ENCODE results near the gene LRRTM1.

The LRRTM1 gene

DNA sequence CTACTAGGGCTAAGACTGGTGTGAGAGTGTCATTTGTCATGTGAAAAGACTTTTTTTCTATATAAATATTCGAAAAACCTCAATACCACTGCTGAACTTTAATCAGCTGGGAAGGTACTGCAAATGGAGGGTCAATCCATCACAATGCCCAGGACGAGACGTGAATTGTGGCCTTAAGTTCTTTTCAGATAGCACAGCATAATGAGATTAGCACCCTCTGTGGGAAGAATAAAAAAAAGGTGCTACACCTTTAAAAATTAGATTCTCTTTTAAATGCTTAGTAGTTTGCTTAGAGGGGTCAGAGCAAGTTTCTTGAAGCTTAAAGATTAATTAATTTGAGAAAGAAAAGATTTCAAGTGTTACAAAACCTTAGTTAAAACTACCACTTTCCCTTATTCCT is 5.6 kb downstream of the LRRTM1 start:
- TF ChIP-seq, protein P1, sequence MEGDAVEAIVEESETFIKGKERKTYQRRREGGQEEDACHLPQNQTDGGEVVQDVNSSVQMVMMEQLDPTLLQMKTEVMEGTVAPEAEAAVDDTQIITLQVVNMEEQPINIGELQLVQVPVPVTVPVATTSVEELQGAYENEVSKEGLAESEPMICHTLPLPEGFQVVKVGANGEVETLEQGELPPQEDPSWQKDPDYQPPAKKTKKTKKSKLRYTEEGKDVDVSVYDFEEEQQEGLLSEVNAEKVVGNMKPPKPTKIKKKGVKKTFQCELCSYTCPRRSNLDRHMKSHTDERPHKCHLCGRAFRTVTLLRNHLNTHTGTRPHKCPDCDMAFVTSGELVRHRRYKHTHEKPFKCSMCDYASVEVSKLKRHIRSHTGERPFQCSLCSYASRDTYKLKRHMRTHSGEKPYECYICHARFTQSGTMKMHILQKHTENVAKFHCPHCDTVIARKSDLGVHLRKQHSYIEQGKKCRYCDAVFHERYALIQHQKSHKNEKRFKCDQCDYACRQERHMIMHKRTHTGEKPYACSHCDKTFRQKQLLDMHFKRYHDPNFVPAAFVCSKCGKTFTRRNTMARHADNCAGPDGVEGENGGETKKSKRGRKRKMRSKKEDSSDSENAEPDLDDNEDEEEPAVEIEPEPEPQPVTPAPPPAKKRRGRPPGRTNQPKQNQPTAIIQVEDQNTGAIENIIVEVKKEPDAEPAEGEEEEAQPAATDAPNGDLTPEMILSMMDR (IDR thresholded peaks at IDR 0.05; ENCODE audit: insufficient read depth, low read length, poor library complexity, severe bottlenecking): no peak
- no peak for TF ChIP-seq EZH2phosphoT487 (conservative IDR thresholded peaks at IDR 0.05; ENCODE audit: low read length)
- H3K9ac ChIP-seq (ENCODE audit: low read length): no peak overlapping the region
- no peaks in the 10 kb centered on the region for H3K36me3 ChIP-seq (ENCODE audit: low read length)
- no peak overlapping the region for H3K4me2 ChIP-seq (ENCODE audit: low read depth, low read length, poor library complexity, severe bottlenecking)
- no peaks in the 10 kb centered on the region for H3K79me2 ChIP-seq (ENCODE audit: insufficient read depth, low read length)
- H3F3A ChIP-seq (ENCODE audit: insufficient read depth): no peaks in the 10 kb centered on the region
- H3K4me3 ChIP-seq (ENCODE audit: insufficient read depth, low read length, poor library complexity, severe bottlenecking): no peak overlapping the region
- H2AFZ ChIP-seq (ENCODE audit: low read depth, low read length, severe bottlenecking): no peak overlapping the region
- no peaks in the 10 kb centered on the region for H3K9me3 ChIP-seq (ENCODE audit: insufficient read depth, low read length)
- no peaks in the 10 kb centered on the region for H3K27me3 ChIP-seq (ENCODE audit: low read length)
- no peaks in the 10 kb centered on the region for H3K9me2 ChIP-seq (replicated peaks; ENCODE audit: insufficient read depth, low read length)
- H4K20me1 ChIP-seq (ENCODE audit: low read depth, low read length): no peaks in the 10 kb centered on the region
- H3K27ac ChIP-seq (ENCODE audit: low read depth, low read length): no peak overlapping the region

DNA sequence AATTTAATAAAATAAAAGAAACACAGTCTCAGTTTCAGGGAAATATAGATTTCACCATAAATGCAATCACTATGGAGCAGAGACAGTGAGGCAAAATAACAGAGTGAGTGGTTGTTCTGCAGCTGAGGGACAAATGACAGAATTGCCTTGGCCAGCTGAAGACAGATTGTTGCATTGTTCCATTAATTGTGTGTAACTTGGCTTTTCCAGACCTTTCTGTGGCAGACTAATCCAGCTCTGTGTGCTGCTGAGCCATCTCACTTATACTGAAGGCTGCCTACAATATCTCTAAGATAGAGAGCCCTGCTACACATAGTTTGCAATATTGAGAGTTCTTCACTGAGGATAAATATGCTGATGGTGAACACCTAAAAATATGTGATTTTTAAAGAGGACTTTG is 11.5 kb downstream of the LRRTM1 start:
- no peak overlapping the region for H3K4me2 ChIP-seq (ENCODE audit: low read depth, low read length, poor library complexity, severe bottlenecking)
- no peak overlapping the region for H3K4me3 ChIP-seq (ENCODE audit: insufficient read depth, low read length, poor library complexity, severe bottlenecking)
- H3K9me2 ChIP-seq (replicated peaks; ENCODE audit: insufficient read depth, low read length): no peaks in the 10 kb centered on the region
- H3K79me2 ChIP-seq (ENCODE audit: insufficient read depth, low read length): no peaks in the 10 kb centered on the region
- no peak overlapping the region for H3K9ac ChIP-seq (ENCODE audit: low read length)
- H3K9me3 ChIP-seq (ENCODE audit: insufficient read depth, low read length): no peaks in the 10 kb centered on the region
- H3K36me3 ChIP-seq (ENCODE audit: low read length): no peaks in the 10 kb centered on the region
- H3K27me3 ChIP-seq (ENCODE audit: low read length): no peaks in the 10 kb centered on the region
- no peak overlapping the region for H3K27ac ChIP-seq (ENCODE audit: low read depth, low read length)
- no peaks in the 10 kb centered on the region for H3F3A ChIP-seq (ENCODE audit: insufficient read depth)
- H2AFZ ChIP-seq (ENCODE audit: low read depth, low read length, severe bottlenecking): no peak overlapping the region
- H4K20me1 ChIP-seq (ENCODE audit: low read depth, low read length): no peaks in the 10 kb centered on the region
- TF ChIP-seq EZH2phosphoT487 (conservative IDR thresholded peaks at IDR 0.05; ENCODE audit: low read length): no peak
- TF ChIP-seq, protein P1 (IDR thresholded peaks at IDR 0.05; ENCODE audit: insufficient read depth, low read length, poor library complexity, severe bottlenecking): no peak

DNA sequence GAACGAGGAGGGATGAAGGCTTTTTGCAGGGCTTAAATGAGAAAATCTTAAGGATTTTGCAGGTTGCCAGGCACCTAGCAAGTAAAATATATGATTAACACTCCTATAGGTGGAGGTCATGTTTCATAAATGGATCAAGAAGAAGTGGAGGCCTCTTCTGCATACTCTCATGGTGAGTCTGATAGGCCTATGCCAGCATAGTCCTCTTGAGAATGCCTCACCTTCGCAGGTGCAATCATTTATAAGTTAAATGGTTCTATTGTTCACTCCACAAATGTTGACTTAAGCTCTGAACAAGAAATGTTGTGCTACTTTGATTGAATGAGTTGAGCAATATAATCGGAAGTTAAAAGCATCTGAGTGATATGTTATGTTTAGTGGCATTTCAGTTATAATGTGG is 12.1 kb downstream of the LRRTM1 start:
- Histone ChIP-seq H3K27me3 (ENCODE audit: low read length) (no peaks in the 10 kb centered on the region), H3K9me2 (replicated peaks; ENCODE audit: insufficient read depth, low read length) (no peaks in the 10 kb centered on the region), H3K79me2 (ENCODE audit: insufficient read depth, low read length) (no peaks in the 10 kb centered on the region), H2AFZ (ENCODE audit: low read depth, low read length, severe bottlenecking) (no peak overlapping the region), H4K20me1 (ENCODE audit: low read depth, low read length) (no peaks in the 10 kb centered on the region), H3F3A (ENCODE audit: insufficient read depth) (no peaks in the 10 kb centered on the region), H3K9ac (ENCODE audit: low read length) (no peak overlapping the region), H3K36me3 (ENCODE audit: low read length) (no peaks in the 10 kb centered on the region), H3K9me3 (ENCODE audit: insufficient read depth, low read length) (no peaks in the 10 kb centered on the region), H3K4me2 (ENCODE audit: low read depth, low read length, poor library complexity, severe bottlenecking) (no peak overlapping the region), H3K27ac (ENCODE audit: low read depth, low read length) (no peak overlapping the region), H3K4me3 (ENCODE audit: insufficient read depth, low read length, poor library complexity, severe bottlenecking) (no peak overlapping the region)
- no peak for TF ChIP-seq EZH2phosphoT487 (conservative IDR thresholded peaks at IDR 0.05; ENCODE audit: low read length)

DNA sequence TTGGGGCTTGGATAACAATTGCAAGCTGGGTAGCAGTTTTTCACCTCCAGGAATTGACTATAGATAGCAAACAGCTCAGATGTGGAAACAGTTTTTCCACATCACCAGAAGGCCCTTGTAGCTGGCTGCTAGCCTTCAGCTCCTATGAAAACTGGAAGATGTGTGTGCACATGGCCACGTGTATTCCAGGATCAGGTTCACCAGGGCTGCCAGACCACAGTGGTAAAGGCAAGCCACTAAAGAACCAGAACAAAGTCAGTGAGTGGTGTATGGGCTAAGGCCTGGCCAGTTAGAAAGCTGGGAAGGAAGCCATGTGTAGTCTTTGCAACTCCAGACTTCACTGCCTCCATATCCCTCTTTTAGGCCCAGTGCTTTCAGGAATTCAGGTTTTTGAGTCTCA is 12.9 kb downstream of the LRRTM1 start:
- no peaks in the 10 kb centered on the region for H3K9me2 ChIP-seq (replicated peaks; ENCODE audit: insufficient read depth, low read length)
- H2AFZ ChIP-seq (ENCODE audit: low read depth, low read length, severe bottlenecking): no peak overlapping the region
- no peak overlapping the region for H3K4me2 ChIP-seq (ENCODE audit: low read depth, low read length, poor library complexity, severe bottlenecking)
- no peaks in the 10 kb centered on the region for H4K20me1 ChIP-seq (ENCODE audit: low read depth, low read length)
- H3F3A ChIP-seq (ENCODE audit: insufficient read depth): no peaks in the 10 kb centered on the region
- no peak for TF ChIP-seq EZH2phosphoT487 (conservative IDR thresholded peaks at IDR 0.05; ENCODE audit: low read length)
- TF ChIP-seq, protein P1 (IDR thresholded peaks at IDR 0.05; ENCODE audit: insufficient read depth, low read length, poor library complexity, severe bottlenecking): no peak
- H3K36me3 ChIP-seq (ENCODE audit: low read length): no peaks in the 10 kb centered on the region
- no peaks in the 10 kb centered on the region for H3K9me3 ChIP-seq (ENCODE audit: insufficient read depth, low read length)
- no peak overlapping the region for H3K27ac ChIP-seq (ENCODE audit: low read depth, low read length)
- no peaks in the 10 kb centered on the region for H3K79me2 ChIP-seq (ENCODE audit: insufficient read depth, low read length)
- H3K9ac ChIP-seq (ENCODE audit: low read length): no peak overlapping the region
- H3K4me3 ChIP-seq (ENCODE audit: insufficient read depth, low read length, poor library complexity, severe bottlenecking): no peak overlapping the region
- H3K27me3 ChIP-seq (ENCODE audit: low read length): no peaks in the 10 kb centered on the region
